Right kidney (tissue), 1 donor: ENCODE results near the gene BRINP3.

Experiments used
- DNase-seq: peaks from one replicate; pipeline ENCODE4 v3.0.0-alpha.2; 2016

BRINP3 gene

GRCh38 chr1:190322274-190322673, 155.4 kb downstream of the BRINP3 start:
- no peak for DNase-seq

- no peak for DNase-seq
These were observed 156.7 kb downstream of the BRINP3 start for GRCh38 chr1:190320952-190321351.

- no peak for DNase-seq
These were observed 164.9 kb downstream of the BRINP3 start for GRCh38 chr1:190312763-190313162.

GRCh38 chr1:190303501-190303900, 174.2 kb downstream of the BRINP3 start:
- DNase-seq = no peak

- DNase-seq = no peak
These were observed 181.2 kb downstream of the BRINP3 start for GRCh38 chr1:190296453-190296852.

- DNase-seq = no peak
These were observed 187.8 kb downstream of the BRINP3 start for GRCh38 chr1:190289897-190290296.

- DNase-seq = no peak
These were observed 191.6 kb downstream of the BRINP3 start for GRCh38 chr1:190286111-190286510.

GRCh38 chr1:190277107-190277506, 200.6 kb downstream of the BRINP3 start:
- DNase-seq = no peak

- DNase-seq = no peak
These were observed 202.9 kb downstream of the BRINP3 start for GRCh38 chr1:190274721-190275120.

- DNase-seq = no peak
These were observed 204.5 kb downstream of the BRINP3 start for GRCh38 chr1:190273161-190273560.

- no peak for DNase-seq
These were observed 215.1 kb downstream of the BRINP3 start for GRCh38 chr1:190262538-190262937.

GRCh38 chr1:190259424-190259823, 218.2 kb downstream of the BRINP3 start:
- DNase-seq = no peak

GRCh38 chr1:190258003-190258402, 219.7 kb downstream of the BRINP3 start:
- DNase-seq = no peak

- DNase-seq = no peak
These were observed 225.6 kb downstream of the BRINP3 start for GRCh38 chr1:190252046-190252445.

GRCh38 chr1:190250368-190250767, 227.3 kb downstream of the BRINP3 start:
- DNase-seq = no peak

GRCh38 chr1:190244406-190244805, 233.3 kb downstream of the BRINP3 start:
- DNase-seq = no peak

GRCh38 chr1:190243056-190243455, 234.6 kb downstream of the BRINP3 start:
- DNase-seq = no peak

- DNase-seq = no peak
These were observed 251.7 kb downstream of the BRINP3 start for GRCh38 chr1:190226006-190226405.

- DNase-seq = no peak
These were observed 265.2 kb downstream of the BRINP3 start for GRCh38 chr1:190212450-190212849.

- no peak for DNase-seq
These were observed 269.9 kb downstream of the BRINP3 start for GRCh38 chr1:190207733-190208132.

GRCh38 chr1:190205713-190206112, 272.0 kb downstream of the BRINP3 start:
- no peak for DNase-seq

- no peak for DNase-seq
These were observed 281.6 kb downstream of the BRINP3 start for GRCh38 chr1:190196020-190196419.

- DNase-seq = no peak
These were observed 284.1 kb downstream of the BRINP3 start for GRCh38 chr1:190193508-190194115.

- DNase-seq = no peak
These were observed 285.0 kb downstream of the BRINP3 start for GRCh38 chr1:190192627-190193026.

- DNase-seq = no peak
These were observed 294.1 kb downstream of the BRINP3 start for GRCh38 chr1:190183588-190183987.
